Spleen (tissue), 11 donors: ENCODE results near the gene C1QTNF8. TPM values are rescaled to one million over a fixed set of nuclear protein-coding genes. Genes with fewer than 3 reads are reported as not detected.

Experiments used
- DNase-seq: peaks from one replicate; pipeline ENCODE4 v3.0.0-alpha.2; 2020
- H3K27ac ChIP-seq, 8 donors: fragments of 200-600 bp; sonication (generic) in 7 of 8; 1 replicate in 4 of 8; 2 replicates in 4 of 8; pipeline versions ENCODE4 v1.5.0 to v1.8.0; 2016 to 2021; ENCODE audit warnings: inconsistent platforms in 4 of 8, mild to moderate bottlenecking in 4 of 8, moderate library complexity in 1 of 8
- H3K27me3 ChIP-seq, 7 donors: fragments of 200-600 bp; sonication (generic) in 6 of 7; replicated peaks in 1 of 7; 1 replicate in 4 of 7; 2 replicates in 3 of 7; pipeline versions ENCODE4 v1.5.0 to v1.8.0; 2016 to 2021; ENCODE audit warnings: inconsistent platforms in 3 of 7, mild to moderate bottlenecking in 1 of 7
- H3K36me3 ChIP-seq, 6 donors: fragments of 200-600 bp; sonication (generic) in 5 of 6; 1 replicate in 4 of 6; 2 replicates in 2 of 6; pipeline versions ENCODE4 v1.5.0 to v1.8.0; 2016 to 2021; ENCODE audit warnings: inconsistent platforms in 2 of 6
- H3K4me1 ChIP-seq, 6 donors: fragments of 200-600 bp; sonication (generic) in 5 of 6; 1 replicate in 3 of 6; 2 replicates in 3 of 6; pipeline versions ENCODE4 v1.5.0 to v1.8.0; 2016 to 2021; ENCODE audit warnings: inconsistent platforms in 3 of 6
- H3K4me3 ChIP-seq, 8 donors: fragments of 200-600 bp; sonication (generic) in 7 of 8; 1 replicate in 4 of 8; 2 replicates in 4 of 8; pipeline versions ENCODE4 v1.5.0 to v1.8.0; 2016 to 2021; ENCODE audit warnings: inconsistent platforms in 4 of 8, mild to moderate bottlenecking in 4 of 8, moderate library complexity in 2 of 8
- H3K9me3 ChIP-seq, 8 donors: fragments of 200-600 bp; sonication (generic) in 7 of 8; 1 replicate in 4 of 8; 2 replicates in 4 of 8; pipeline versions ENCODE4 v1.5.0 to v1.8.0; 2016 to 2021; ENCODE audit warnings: inconsistent platforms in 4 of 8
- POLR2A ChIP-seq, 3 donors: fragments of 450-650 bp; IDR thresholded peaks; one replicate each; pipeline ENCODE4 v1.5.1; 2017; ENCODE audit warnings: antibody characterized with exemption in 3 of 3, mild to moderate bottlenecking in 1 of 3
- POLR2AphosphoS5 ChIP-seq, 3 donors: sonication (generic); formaldehyde crosslinking; IDR thresholded peaks; one replicate each; pipeline ENCODE4 v1.5.1; 2017; ENCODE audit warnings: antibody characterized with exemption in 3 of 3
- WGBS, 5 donors: extraction: QIAGEN DNeasy Blood & Tissue Kit in 3 of 5; methylation state at CpG; one replicate each; pipeline versions ENCODE4 v1.1.5 to v1.1.7; 2013 to 2018; 5-methylcytosine and 5-hydroxymethylcytosine counted together
- intact Hi-C: fragments of 100-400 bp; cut with DNase I; formaldehyde crosslinking; loops from one replicate; pipeline ENCODE4 v1.15.0; 2023; ENCODE audit warnings: low total_unique reads
- polyA plus RNA-seq, 3 donors: library from polyadenylated mRNA; stranded (reverse); fragments of 200-250 nt; gene quantifications; one replicate each; pipeline ENCODE4 v1.2.1, GENCODE V29; 2013
- total RNA-seq, 7 donors: library from RNA; depleted of rRNA in 3 of 7; stranded (reverse); fragments of >200 nt in 3 of 7; fragmentation: NEBNext Ultra II Directional in 4 of 7; extraction: Animal tissue kit (Norgen Biotek cat#: 25700) in 4 of 7; gene quantifications; one replicate each; pipeline versions ENCODE4 v1.1.0 to v1.2.1, GENCODE V29; 2016 to 2021
- TF ChIP-seq, protein P1 (sequence below), 11 experiments: fragments of 200-600 bp in 7 of 11; fragments of 450-650 bp in 4 of 11; sonication (generic) in 4 of 11; IDR thresholded peaks in 8 of 11; conservative IDR thresholded peaks in 3 of 11; 1 replicate in 7 of 11; 2 replicates in 4 of 11; pipeline versions ENCODE4 v1.4.0 to v1.8.0; 2016 to 2021; ENCODE audit warnings: antibody characterized with exemption in 11 of 11, inconsistent platforms in 4 of 11, mild to moderate bottlenecking in 1 of 11
- donor health status: healthy with polysubstance abuse.
- donor health status: DM: no; HTN: no; CAD: no; lungs with moderate emphysema.
- donor health status: DM: no; HTN: no; CAD: no.
- donor health status: Bipolar disorder and iron deficiency.
- donor health status: healthy.
- donor health status: DM: no; HTN: no; CAD: no.
- donor health status: DM: yes; HTN: yes; CAD: no.

The C1QTNF8 gene
- total and polyA plus RNA-seq, 10 donors: not detected

DNA sequence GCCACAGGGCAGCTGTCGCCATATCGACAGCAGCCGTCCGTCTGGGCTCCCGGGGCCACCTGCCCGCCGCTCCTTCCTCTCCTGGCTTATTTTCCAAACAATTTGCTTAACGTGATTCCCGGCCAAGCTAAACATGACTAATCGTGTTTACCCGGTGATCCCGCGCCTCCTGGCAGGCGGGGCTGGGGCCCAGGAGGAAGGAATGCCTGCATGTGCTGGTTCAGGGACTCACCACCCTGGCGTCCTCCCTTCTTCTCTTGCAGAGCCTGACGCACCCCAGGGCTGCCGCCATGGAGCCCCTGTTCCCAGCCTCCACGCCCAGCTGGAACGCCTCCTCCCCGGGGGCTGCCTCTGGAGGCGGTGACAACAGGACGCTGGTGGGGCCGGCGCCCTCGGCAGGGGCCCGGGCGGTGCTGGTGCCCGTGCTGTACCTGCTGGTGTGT is 17.4 kb downstream of the C1QTNF8 start:
- Histone ChIP-seq H3K4me3 (no peak overlapping the region), H3K36me3 (no peaks in the 10 kb centered on the region), H3K9me3 (peaks cover 0 to 8% (median under 1%) of the 10 kb centered on the region in 8 donors), H3K27me3 (peaks cover 0 to 95% (median 79%) of the 10 kb centered on the region in 7 donors), H3K27ac (no peak overlapping the region), H3K4me1 (no peaks in the 10 kb centered on the region)
- TF ChIP-seq POLR2A (IDR thresholded peaks at IDR 0.05) (no peak), POLR2AphosphoS5 (IDR thresholded peaks at IDR 0.05) (no peak)
- TF ChIP-seq, protein P1, sequence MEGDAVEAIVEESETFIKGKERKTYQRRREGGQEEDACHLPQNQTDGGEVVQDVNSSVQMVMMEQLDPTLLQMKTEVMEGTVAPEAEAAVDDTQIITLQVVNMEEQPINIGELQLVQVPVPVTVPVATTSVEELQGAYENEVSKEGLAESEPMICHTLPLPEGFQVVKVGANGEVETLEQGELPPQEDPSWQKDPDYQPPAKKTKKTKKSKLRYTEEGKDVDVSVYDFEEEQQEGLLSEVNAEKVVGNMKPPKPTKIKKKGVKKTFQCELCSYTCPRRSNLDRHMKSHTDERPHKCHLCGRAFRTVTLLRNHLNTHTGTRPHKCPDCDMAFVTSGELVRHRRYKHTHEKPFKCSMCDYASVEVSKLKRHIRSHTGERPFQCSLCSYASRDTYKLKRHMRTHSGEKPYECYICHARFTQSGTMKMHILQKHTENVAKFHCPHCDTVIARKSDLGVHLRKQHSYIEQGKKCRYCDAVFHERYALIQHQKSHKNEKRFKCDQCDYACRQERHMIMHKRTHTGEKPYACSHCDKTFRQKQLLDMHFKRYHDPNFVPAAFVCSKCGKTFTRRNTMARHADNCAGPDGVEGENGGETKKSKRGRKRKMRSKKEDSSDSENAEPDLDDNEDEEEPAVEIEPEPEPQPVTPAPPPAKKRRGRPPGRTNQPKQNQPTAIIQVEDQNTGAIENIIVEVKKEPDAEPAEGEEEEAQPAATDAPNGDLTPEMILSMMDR (IDR thresholded peaks at IDR 0.05 in 8 of 11, conservative IDR thresholded peaks at IDR 0.05 in 3 of 11): no peak
- DNase-seq: no peak
- intact Hi-C loops: no loop called here
- 60 to 79% (median 68%) methylated on average over 14 to 28 of the region's 28 CpGs for WGBS, 5 donors

GRCh38 chr16:1077877-1078578 is 18.0 kb downstream of the C1QTNF8 start:
- Histone ChIP-seq H3K4me1 (no peaks in the 10 kb centered on the region), H3K27me3 (peaks cover 0 to 95% (median 79%) of the 10 kb centered on the region in 7 donors)
- no peak for DNase-seq

GRCh38 chr16:1076801-1077576 is 19.1 kb downstream of the C1QTNF8 start:
- TF ChIP-seq, protein P1 (IDR thresholded peaks at IDR 0.05 in 8 of 11, conservative IDR thresholded peaks at IDR 0.05 in 3 of 11): no peak
- TF ChIP-seq POLR2A (IDR thresholded peaks at IDR 0.05) (no peak), POLR2AphosphoS5 (IDR thresholded peaks at IDR 0.05) (no peak)
- no peak for DNase-seq
- Histone ChIP-seq H3K9me3 (no peaks in the 10 kb centered on the region), H3K27me3 (peaks cover 0 to 95% (median 79%) of the 10 kb centered on the region in 7 donors), H3K27ac (no peak overlapping the region), H3K36me3 (no peaks in the 10 kb centered on the region), H3K4me1 (no peaks in the 10 kb centered on the region), H3K4me3 (no peak overlapping the region)
- WGBS, 5 donors: 32 to 47% (median 42%) methylated on average over 16 of the region's 16 CpGs
- intact Hi-C loops: no loop called here

More at GRCh38 chr16:1077877-1078578, 18.0 kb downstream of the C1QTNF8 start:
- Histone ChIP-seq H3K4me3 (no peak overlapping the region), H3K27ac (no peak overlapping the region), H3K36me3 (no peaks in the 10 kb centered on the region), H3K9me3 (peaks cover 0 to 3% (median 0%) of the 10 kb centered on the region in 8 donors)
- TF ChIP-seq, protein P1 (IDR thresholded peaks at IDR 0.05 in 8 of 11, conservative IDR thresholded peaks at IDR 0.05 in 3 of 11): no peak
- TF ChIP-seq POLR2AphosphoS5 (IDR thresholded peaks at IDR 0.05) (no peak), POLR2A (IDR thresholded peaks at IDR 0.05) (no peak)
- WGBS, 5 donors: 78 to 81% (median 78%) methylated on average over 26 to 36 of the region's 36 CpGs
- intact Hi-C loops: no loop called here

- Histone ChIP-seq H3K4me3 (no peak overlapping the region), H3K9me3 (no peaks in the 10 kb centered on the region), H3K36me3 (no peaks in the 10 kb centered on the region), H3K27ac (no peak overlapping the region), H3K27me3 (peaks cover 0 to 95% (median 79%) of the 10 kb centered on the region in 7 donors), H3K4me1 (no peaks in the 10 kb centered on the region)
- 73 to 79% (median 77%) methylated on average over 13 of the region's 13 CpGs for WGBS, 5 donors
- TF ChIP-seq POLR2AphosphoS5 (IDR thresholded peaks at IDR 0.05): no peak
- TF ChIP-seq POLR2A (IDR thresholded peaks at IDR 0.05): no peak
- TF ChIP-seq, protein P1 (IDR thresholded peaks at IDR 0.05 in 8 of 11, conservative IDR thresholded peaks at IDR 0.05 in 3 of 11): no peak
- DNase-seq: no peak
- intact Hi-C loops: no loop called here
Observed at GRCh38 chr16:1075546-1075945, 20.5 kb downstream of the C1QTNF8 start.
